Measurements from ENCODE around the gene LIX1. TPM values are rescaled to one million over a fixed set of nuclear protein-coding genes. Genes with fewer than 3 reads are reported as not detected.

LIX1 gene
- total and polyA plus RNA-seq, 3 experiments from 2014 or later: not detected

GRCh38 chr5:97162045-97162444 lies 19.6 kb upstream of the LIX1 start:
- DNase-seq: peak; percentile 12 to 62 (median 46)
- peaks cover 15 to 21% (median 20%) of the 10 kb centered on the region in 5 donors for H3K9me3 Mint-ChIP-seq
- H3K4me1 Mint-ChIP-seq: peaks cover 3 to 10% (median 8%) of the 10 kb centered on the region in 3 donors
- Histone ChIP-seq H3K4me3 (ENCODE audit: low read length) (no peak overlapping the region), H3K9me3 (ENCODE audit: low read length) (peaks cover 12% of the 10 kb centered on the region), H3K27ac (ENCODE audit: low read depth, low read length) (no peak overlapping the region), H3K27me3 (ENCODE audit: insufficient read depth, low read length, poor library complexity, severe bottlenecking) (no peaks in the 10 kb centered on the region), H3K36me3 (ENCODE audit: insufficient read depth, low read length) (peaks cover 4% of the 10 kb centered on the region), H3K4me1 (ENCODE audit: insufficient read depth, low read length) (no peaks in the 10 kb centered on the region)
- peak overlapping the region in 2 of 8 donors; percentile 31 to 71 for H3K27ac Mint-ChIP-seq
- H3K4me3 Mint-ChIP-seq: no peak overlapping the region
- H3K27me3 Mint-ChIP-seq: peaks cover 5% of the 10 kb centered on the region in 2 donors
- ChIA-PET POLR2A (interaction anchor here (0.8 kb wide), 1 partner anchor 354 kb away, joined by 5 read pairs; no protein-coding TSS in a partner anchor), CTCF (interaction anchor here (0.7 to 14.3 kb wide), 26 partner anchors 11 to 548 kb away, joined by 3 to 130 read pairs (median 4); partner anchors contain the start of gene ERAP2)
- peaks cover 16 to 65% (median 34%) of the 10 kb centered on the region in 3 donors for H3K36me3 Mint-ChIP-seq

GRCh38 chr5:97157689-97158088 lies 15.3 kb upstream of the LIX1 start:
- H3K27ac ChIP-seq (ENCODE audit: low read depth, low read length): no peak overlapping the region
- DNase-seq: no peak
- H3K9me3 ChIP-seq (ENCODE audit: low read length): peaks cover 13% of the 10 kb centered on the region
- peaks cover 4% of the 10 kb centered on the region for H3K36me3 ChIP-seq (ENCODE audit: insufficient read depth, low read length)
- H3K27me3 ChIP-seq (ENCODE audit: insufficient read depth, low read length, poor library complexity, severe bottlenecking): no peaks in the 10 kb centered on the region
- peak overlapping the region in 3 of 8 donors; percentile 19 to 46 (median 20) for H3K27ac Mint-ChIP-seq
- H3K27me3 Mint-ChIP-seq: peaks cover 5 to 8% of the 10 kb centered on the region in 2 donors
- H3K4me1 Mint-ChIP-seq: no peaks in the 10 kb centered on the region
- peaks cover 23 to 29% (median 25%) of the 10 kb centered on the region in 5 donors for H3K9me3 Mint-ChIP-seq
- H3K36me3 Mint-ChIP-seq: peaks cover 12 to 43% (median 37%) of the 10 kb centered on the region in 3 donors
- POLR2A ChIA-PET: no interaction called here
- H3K4me3 Mint-ChIP-seq: no peak overlapping the region
- H3K4me3 ChIP-seq (ENCODE audit: low read length): no peak overlapping the region
- H3K4me1 ChIP-seq (ENCODE audit: insufficient read depth, low read length): no peaks in the 10 kb centered on the region
- CTCF ChIA-PET: interaction anchor here (14.3 kb wide), 1 partner anchor 291 kb away, joined by 130 read pairs; no protein-coding TSS in a partner anchor

- Histone ChIP-seq H3K27me3 (ENCODE audit: insufficient read depth, low read length, poor library complexity, severe bottlenecking) (no peaks in the 10 kb centered on the region), H3K27ac (ENCODE audit: low read depth, low read length) (no peak overlapping the region), H3K4me1 (ENCODE audit: insufficient read depth, low read length) (no peaks in the 10 kb centered on the region), H3K4me3 (ENCODE audit: low read length) (no peak overlapping the region), H3K9me3 (ENCODE audit: low read length) (no peaks in the 10 kb centered on the region), H3K36me3 (ENCODE audit: insufficient read depth, low read length) (no peaks in the 10 kb centered on the region)
- no peak for DNase-seq
- Mint-ChIP-seq H3K36me3 (peaks cover 0 to 2% (median under 1%) of the 10 kb centered on the region in 3 donors), H3K27me3 (peaks cover 0 to 2% of the 10 kb centered on the region in 2 donors), H3K4me3 (no peak overlapping the region), H3K4me1 (no peaks in the 10 kb centered on the region), H3K9me3 (peaks cover 0 to 2% (median 1%) of the 10 kb centered on the region in 5 donors), H3K27ac (no peak overlapping the region)
- POLR2A ChIA-PET: no interaction called here
- CTCF ChIA-PET: interaction anchor here (1.0 kb wide), 1 partner anchor 550 kb away, joined by 3 read pairs; no protein-coding TSS in a partner anchor
These were observed 9.0 kb upstream of the LIX1 start for GRCh38 chr5:97151370-97151769.

- CTCF ChIA-PET: interaction anchor here (0.9 to 1.0 kb wide), 2 partner anchors 11 to 549 kb away, joined by 3 read pairs; no protein-coding TSS in a partner anchor
- Mint-ChIP-seq H3K9me3 (no peaks in the 10 kb centered on the region), H3K4me3 (no peak overlapping the region), H3K27me3 (no peaks in the 10 kb centered on the region), H3K36me3 (no peaks in the 10 kb centered on the region), H3K27ac (peak overlapping the region in 2 of 8 donors; percentile 13 to 16), H3K4me1 (no peaks in the 10 kb centered on the region)
- no peaks in the 10 kb centered on the region for H3K4me1 ChIP-seq (ENCODE audit: insufficient read depth, low read length)
- H3K27me3 ChIP-seq (ENCODE audit: insufficient read depth, low read length, poor library complexity, severe bottlenecking): no peaks in the 10 kb centered on the region
- H3K9me3 ChIP-seq (ENCODE audit: low read length): no peaks in the 10 kb centered on the region
- H3K36me3 ChIP-seq (ENCODE audit: insufficient read depth, low read length): no peaks in the 10 kb centered on the region
- no peak overlapping the region for H3K27ac ChIP-seq (ENCODE audit: low read depth, low read length)
- H3K4me3 ChIP-seq (ENCODE audit: low read length): no peak overlapping the region
- no peak for DNase-seq
- POLR2A ChIA-PET: no interaction called here
These were observed 8.0 kb upstream of the LIX1 start for GRCh38 chr5:97150401-97150800.

- POLR2A ChIA-PET: no interaction called here
- no peaks in the 10 kb centered on the region for H3K4me1 Mint-ChIP-seq
- no peaks in the 10 kb centered on the region for H3K27me3 Mint-ChIP-seq
These were observed 7.3 kb upstream of the LIX1 start for GRCh38 chr5:97149709-97150108.

GRCh38 chr5:97148288-97148687 lies 5.9 kb upstream of the LIX1 start:
- Histone ChIP-seq H3K9me3 (ENCODE audit: low read length) (no peaks in the 10 kb centered on the region), H3K4me3 (ENCODE audit: low read length) (no peak overlapping the region), H3K36me3 (ENCODE audit: insufficient read depth, low read length) (no peaks in the 10 kb centered on the region), H3K27me3 (ENCODE audit: insufficient read depth, low read length, poor library complexity, severe bottlenecking) (no peaks in the 10 kb centered on the region), H3K4me1 (ENCODE audit: insufficient read depth, low read length) (no peaks in the 10 kb centered on the region), H3K27ac (ENCODE audit: low read depth, low read length) (no peak overlapping the region)
- ChIA-PET CTCF (interaction anchor here (1.4 kb wide), 1 partner anchor 12 kb away, joined by 3 read pairs; no protein-coding TSS in a partner anchor), POLR2A (no interaction called here)
- Mint-ChIP-seq H3K9me3 (no peaks in the 10 kb centered on the region), H3K4me1 (no peaks in the 10 kb centered on the region), H3K36me3 (no peaks in the 10 kb centered on the region), H3K27ac (no peak overlapping the region), H3K27me3 (no peaks in the 10 kb centered on the region), H3K4me3 (no peak overlapping the region)
- DNase-seq: no peak

More at GRCh38 chr5:97149709-97150108, 7.3 kb upstream of the LIX1 start:
- H3K9me3 Mint-ChIP-seq: no peaks in the 10 kb centered on the region
- no peak overlapping the region for H3K27ac Mint-ChIP-seq
- Histone ChIP-seq H3K27ac (ENCODE audit: low read depth, low read length) (no peak overlapping the region), H3K4me1 (ENCODE audit: insufficient read depth, low read length) (no peaks in the 10 kb centered on the region), H3K27me3 (ENCODE audit: insufficient read depth, low read length, poor library complexity, severe bottlenecking) (no peaks in the 10 kb centered on the region), H3K9me3 (ENCODE audit: low read length) (no peaks in the 10 kb centered on the region), H3K36me3 (ENCODE audit: insufficient read depth, low read length) (no peaks in the 10 kb centered on the region), H3K4me3 (ENCODE audit: low read length) (no peak overlapping the region)
- no peak overlapping the region for H3K4me3 Mint-ChIP-seq
- DNase-seq: no peak
- CTCF ChIA-PET: interaction anchor here (1.4 kb wide), 1 partner anchor 11 kb away, joined by 3 read pairs; no protein-coding TSS in a partner anchor
- H3K36me3 Mint-ChIP-seq: no peaks in the 10 kb centered on the region

GRCh38 chr5:97143704-97144103 lies 1.3 kb upstream of the LIX1 start:
- Histone ChIP-seq H3K27ac (ENCODE audit: low read depth, low read length) (no peak overlapping the region), H3K9me3 (ENCODE audit: low read length) (no peaks in the 10 kb centered on the region), H3K4me3 (ENCODE audit: low read length) (no peak overlapping the region), H3K4me1 (ENCODE audit: insufficient read depth, low read length) (no peaks in the 10 kb centered on the region), H3K27me3 (ENCODE audit: insufficient read depth, low read length, poor library complexity, severe bottlenecking) (no peaks in the 10 kb centered on the region), H3K36me3 (ENCODE audit: insufficient read depth, low read length) (no peaks in the 10 kb centered on the region)
- Mint-ChIP-seq H3K4me1 (no peaks in the 10 kb centered on the region), H3K27ac (peak overlapping the region in 1 of 8 donors; percentile 70), H3K9me3 (no peaks in the 10 kb centered on the region), H3K4me3 (no peak overlapping the region), H3K36me3 (no peaks in the 10 kb centered on the region), H3K27me3 (peaks cover 5 to 30% of the 10 kb centered on the region in 2 donors)
- DNase-seq: no peak
- ChIA-PET CTCF (interaction anchor here (2.4 kb wide), 1 partner anchor 18 kb away, joined by 7 read pairs; no protein-coding TSS in a partner anchor), POLR2A (interaction anchor here (0.6 kb wide), 1 partner anchor 337 kb away, joined by 6 read pairs; no protein-coding TSS in a partner anchor)

GRCh38 chr5:97141539-97141938 lies 872 bp downstream of the LIX1 start:
- no peaks in the 10 kb centered on the region for H3K36me3 ChIP-seq (ENCODE audit: insufficient read depth, low read length)
- no peaks in the 10 kb centered on the region for H3K27me3 ChIP-seq (ENCODE audit: insufficient read depth, low read length, poor library complexity, severe bottlenecking)
- DNase-seq: no peak
- Mint-ChIP-seq H3K9me3 (no peaks in the 10 kb centered on the region), H3K27ac (no peak overlapping the region), H3K4me1 (no peaks in the 10 kb centered on the region), H3K36me3 (no peaks in the 10 kb centered on the region), H3K27me3 (peaks cover 5 to 30% of the 10 kb centered on the region in 2 donors), H3K4me3 (no peak overlapping the region)
- no peak overlapping the region for H3K4me3 ChIP-seq (ENCODE audit: low read length)
- no peaks in the 10 kb centered on the region for H3K4me1 ChIP-seq (ENCODE audit: insufficient read depth, low read length)
- no peaks in the 10 kb centered on the region for H3K9me3 ChIP-seq (ENCODE audit: low read length)
- POLR2A ChIA-PET: no interaction called here
- CTCF ChIA-PET: interaction anchor here (1.8 kb wide), 1 partner anchor 273 kb away, joined by 11 read pairs; no protein-coding TSS in a partner anchor
- H3K27ac ChIP-seq (ENCODE audit: low read depth, low read length): no peak overlapping the region

All from CD8-positive, alpha-beta memory T cell (primary cell).